ENCODE results near the gene HPDL.

HPDL gene

GRCh38 chr1:45334308-45335245 lies 7.9 kb downstream of the HPDL start:
- no peak for TF ChIP-seq CTCF (conservative IDR thresholded peaks at IDR 0.05; ENCODE audit: control insufficient read depth, insufficient read depth, low read depth, low read length)
- H3K4me3 ChIP-seq (ENCODE audit: control insufficient read depth, low read depth, low read length), result no peak overlapping the region
- no peak for DNase-seq (ENCODE audit: low read depth)

- no peak for TF ChIP-seq CTCF (conservative IDR thresholded peaks at IDR 0.05; ENCODE audit: control insufficient read depth, insufficient read depth, low read depth, low read length)
- no peak for DNase-seq (ENCODE audit: low read depth)
- no peak overlapping the region for H3K4me3 ChIP-seq (ENCODE audit: control insufficient read depth, low read depth, low read length)
Observed at GRCh38 chr1:45335855-45336324, 9.2 kb downstream of the HPDL start.

GRCh38 chr1:45337630-45338325 lies 11.1 kb downstream of the HPDL start:
- no peak for TF ChIP-seq CTCF (conservative IDR thresholded peaks at IDR 0.05; ENCODE audit: control insufficient read depth, insufficient read depth, low read depth, low read length)
- DNase-seq (ENCODE audit: low read depth), result no peak
- no peak overlapping the region for H3K4me3 ChIP-seq (ENCODE audit: control insufficient read depth, low read depth, low read length)

GRCh38 chr1:45339789-45340558 lies 13.3 kb downstream of the HPDL start, which contains the start of the genes MUTYH and TOE1:
MUTYH (minus strand) TSS chr1:45340440; CDS start chr1:45334505, 5,935 bp downstream.
TOE1 (plus strand) TSS chr1:45340170; CDS start chr1:45340253, 83 bp downstream.
- peak within 1 kb of the TSS; percentile 74 for H3K4me3 ChIP-seq (ENCODE audit: control insufficient read depth, low read depth, low read length)
- no peak for TF ChIP-seq CTCF (conservative IDR thresholded peaks at IDR 0.05; ENCODE audit: control insufficient read depth, insufficient read depth, low read depth, low read length)
- peak; percentile 87 for DNase-seq (ENCODE audit: low read depth)

- no peak for TF ChIP-seq CTCF (conservative IDR thresholded peaks at IDR 0.05; ENCODE audit: control insufficient read depth, insufficient read depth, low read depth, low read length)
- no peak for DNase-seq (ENCODE audit: low read depth)
- peak overlapping the region; percentile 74 for H3K4me3 ChIP-seq (ENCODE audit: control insufficient read depth, low read depth, low read length)
Observed at GRCh38 chr1:45340816-45341466, 14.2 kb downstream of the HPDL start.

GRCh38 chr1:45344499-45344898 lies 17.8 kb downstream of the HPDL start:
- no peak overlapping the region for H3K4me3 ChIP-seq (ENCODE audit: control insufficient read depth, low read depth, low read length)
- TF ChIP-seq CTCF (conservative IDR thresholded peaks at IDR 0.05; ENCODE audit: control insufficient read depth, insufficient read depth, low read depth, low read length), result no peak
- DNase-seq (ENCODE audit: low read depth), result no peak
